GM12864 (cell line): ENCODE measurements around the gene ZSCAN21.

Experiments
- DNase-seq: peaks from one replicate; pipeline ENCODE4 v3.0.0-alpha.2; 2011; ENCODE audit warnings: low read depth
- H3K4me3 ChIP-seq: 2 replicates; pipeline ENCODE4 v1.5.1; 2011; ENCODE audit warnings: mild to moderate bottlenecking, low read depth, low read length, control low read depth
- CTCF ChIP-seq: IDR thresholded peaks from 2 replicates; pipeline ENCODE4 v1.5.1; 2011; ENCODE audit warnings: low read depth, mild to moderate bottlenecking, moderate library complexity, low read length, control low read depth, inconsistent platforms; ENCODE audit errors: missing control alignments

Gene ZSCAN21

GRCh38 chr7:100063376-100063775 lies 13.8 kb downstream of the ZSCAN21 start:
- H3K4me3 ChIP-seq = no peak overlapping the region
- DNase-seq = no peak
- no peak for TF ChIP-seq CTCF

GRCh38 chr7:100064162-100064561 lies 14.6 kb downstream of the ZSCAN21 start:
- DNase-seq = no peak
- no peak overlapping the region for H3K4me3 ChIP-seq
- TF ChIP-seq CTCF = no peak

GRCh38 chr7:100065452-100066186 lies 16.0 kb downstream of the ZSCAN21 start:
- H3K4me3 ChIP-seq = no peak overlapping the region
- no peak for DNase-seq
- TF ChIP-seq CTCF = no peak

- no peak for DNase-seq
- no peak for TF ChIP-seq CTCF
- H3K4me3 ChIP-seq = no peak overlapping the region
Measured at GRCh38 chr7:100066953-100067352, 17.4 kb downstream of the ZSCAN21 start.

- no peak for DNase-seq
- H3K4me3 ChIP-seq = no peak overlapping the region
Measured at GRCh38 chr7:100069991-100070390, 20.4 kb downstream of the ZSCAN21 start.

GRCh38 chr7:100071018-100071723 lies 21.6 kb downstream of the ZSCAN21 start:
- DNase-seq = no peak
- TF ChIP-seq CTCF = no peak
- H3K4me3 ChIP-seq = no peak overlapping the region

More at GRCh38 chr7:100069991-100070390, 20.4 kb downstream of the ZSCAN21 start:
- TF ChIP-seq CTCF = no peak
